ENCODE results near the gene PLEKHM2. TPM values are rescaled to one million over a fixed set of nuclear protein-coding genes. Genes with fewer than 3 reads are reported as not detected.
"Not testable (repeated sequence)": the region's sequence is repeated elsewhere in the genome, so short reads cannot be mapped to it uniquely, and the experiment has no call there.

Gene PLEKHM2
- total RNA-seq, 1 donor from 2014 or later, result 16.7 TPM

GRCh38 chr1:15649937-15650336, 34.2 kb upstream of the PLEKHM2 start:
- no peaks in the 10 kb centered on the region for H3K79me2 ChIP-seq (ENCODE audit: low read depth)
- H2AFZ ChIP-seq (replicated peaks), result no peak overlapping the region
- no peaks in the 10 kb centered on the region for H3K9me3 Mint-ChIP-seq
- DNase-seq (ENCODE audit: low spot score), result no peak
- H3F3A ChIP-seq (ENCODE audit: low read depth), result no peaks in the 10 kb centered on the region
- H3K4me1 Mint-ChIP-seq, result no peaks in the 10 kb centered on the region
- H3K4me1 ChIP-seq, result no peaks in the 10 kb centered on the region
- TF ChIP-seq EZH2phosphoT487 (IDR thresholded peaks at IDR 0.05) (no peak), EZH2 (IDR thresholded peaks at IDR 0.05) (no peak)
- TF ChIP-seq, protein P1, sequence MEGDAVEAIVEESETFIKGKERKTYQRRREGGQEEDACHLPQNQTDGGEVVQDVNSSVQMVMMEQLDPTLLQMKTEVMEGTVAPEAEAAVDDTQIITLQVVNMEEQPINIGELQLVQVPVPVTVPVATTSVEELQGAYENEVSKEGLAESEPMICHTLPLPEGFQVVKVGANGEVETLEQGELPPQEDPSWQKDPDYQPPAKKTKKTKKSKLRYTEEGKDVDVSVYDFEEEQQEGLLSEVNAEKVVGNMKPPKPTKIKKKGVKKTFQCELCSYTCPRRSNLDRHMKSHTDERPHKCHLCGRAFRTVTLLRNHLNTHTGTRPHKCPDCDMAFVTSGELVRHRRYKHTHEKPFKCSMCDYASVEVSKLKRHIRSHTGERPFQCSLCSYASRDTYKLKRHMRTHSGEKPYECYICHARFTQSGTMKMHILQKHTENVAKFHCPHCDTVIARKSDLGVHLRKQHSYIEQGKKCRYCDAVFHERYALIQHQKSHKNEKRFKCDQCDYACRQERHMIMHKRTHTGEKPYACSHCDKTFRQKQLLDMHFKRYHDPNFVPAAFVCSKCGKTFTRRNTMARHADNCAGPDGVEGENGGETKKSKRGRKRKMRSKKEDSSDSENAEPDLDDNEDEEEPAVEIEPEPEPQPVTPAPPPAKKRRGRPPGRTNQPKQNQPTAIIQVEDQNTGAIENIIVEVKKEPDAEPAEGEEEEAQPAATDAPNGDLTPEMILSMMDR (IDR thresholded peaks at IDR 0.05), result no peak
- no peak overlapping the region for H3K4me2 ChIP-seq
- H3K27ac ChIP-seq, result no peak overlapping the region
- H3K36me3 Mint-ChIP-seq, result peaks cover 27% of the 10 kb centered on the region
- H3K27ac Mint-ChIP-seq, result no peak overlapping the region
- H3K36me3 ChIP-seq, result peaks cover 14% of the 10 kb centered on the region
- peaks cover 2% of the 10 kb centered on the region for H4K20me1 ChIP-seq (ENCODE audit: low read depth)
- H3K4me3 ChIP-seq, result no peak overlapping the region
- no peaks in the 10 kb centered on the region for H3K27me3 ChIP-seq
- H3K4me3 Mint-ChIP-seq, result no peak overlapping the region
- H3K27me3 Mint-ChIP-seq (ENCODE audit: insufficient read depth, low read depth), result no peaks in the 10 kb centered on the region
- no peaks in the 10 kb centered on the region for H3K9me3 ChIP-seq (ENCODE audit: low read depth)
- no peak overlapping the region for H3K9ac ChIP-seq

DNA sequence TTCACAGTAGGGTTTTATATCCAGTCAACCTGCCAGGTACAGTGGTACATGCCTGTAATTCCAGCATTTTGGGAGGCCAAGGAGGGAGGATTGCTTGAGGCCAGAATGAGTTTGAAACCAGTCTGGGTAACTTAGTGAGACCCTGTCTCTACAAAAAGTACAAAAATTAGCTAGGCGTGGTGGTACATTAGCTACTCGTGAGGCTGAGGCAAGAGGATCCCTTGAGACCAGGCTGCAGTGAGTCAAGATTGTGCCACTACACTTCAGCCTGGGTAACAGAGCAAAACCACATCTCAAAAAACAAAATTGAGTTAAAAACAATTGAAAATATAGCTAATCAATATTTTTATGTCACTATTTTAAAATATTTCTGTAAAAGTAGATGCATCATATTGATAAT, 33.7 kb upstream of the PLEKHM2 start:
- Histone ChIP-seq H3K36me3 (peaks cover 10% of the 10 kb centered on the region), H3K9ac (no peak overlapping the region), H3F3A (ENCODE audit: low read depth) (no peaks in the 10 kb centered on the region), H3K9me3 (ENCODE audit: low read depth) (no peaks in the 10 kb centered on the region), H3K27me3 (no peaks in the 10 kb centered on the region), H4K20me1 (ENCODE audit: low read depth) (peaks cover 2% of the 10 kb centered on the region), H3K4me2 (no peak overlapping the region), H3K79me2 (ENCODE audit: low read depth) (no peaks in the 10 kb centered on the region), H3K4me1 (no peaks in the 10 kb centered on the region), H3K4me3 (no peak overlapping the region), H3K27ac (no peak overlapping the region), H2AFZ (replicated peaks) (no peak overlapping the region)
- Mint-ChIP-seq H3K4me3 (no peak overlapping the region), H3K27me3 (ENCODE audit: insufficient read depth, low read depth) (no peaks in the 10 kb centered on the region), H3K36me3 (peaks cover 22% of the 10 kb centered on the region), H3K27ac (no peak overlapping the region), H3K4me1 (no peaks in the 10 kb centered on the region), H3K9me3 (no peaks in the 10 kb centered on the region)
- no peak for DNase-seq (ENCODE audit: low spot score)
- TF ChIP-seq, protein P1 (IDR thresholded peaks at IDR 0.05), result no peak
- TF ChIP-seq EZH2phosphoT487 (IDR thresholded peaks at IDR 0.05) (no peak), EZH2 (IDR thresholded peaks at IDR 0.05) (no peak)

DNA sequence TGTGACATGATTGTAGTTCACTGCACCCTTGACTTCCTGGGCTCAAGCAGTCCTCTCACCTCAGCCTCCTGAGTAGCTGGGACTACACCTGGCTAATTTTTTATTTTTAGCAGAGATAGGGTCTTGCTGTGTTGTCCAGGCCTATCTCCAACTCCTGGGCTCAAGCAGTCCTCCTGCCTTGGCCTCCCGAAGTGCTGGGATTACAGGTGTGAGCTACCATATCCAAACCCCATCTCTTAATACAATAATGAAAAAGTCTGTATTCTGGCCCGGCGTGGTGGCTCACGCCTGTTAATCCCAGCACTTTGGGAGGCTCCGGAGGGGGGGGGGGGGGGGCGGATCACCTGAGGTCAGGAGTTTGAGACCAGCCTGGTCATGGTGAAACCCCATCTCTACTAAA, 32.0 kb upstream of the PLEKHM2 start:
- H3K9ac ChIP-seq; H3K79me2 ChIP-seq (ENCODE audit: low read depth); H3K4me3 ChIP-seq; H3K9me3 ChIP-seq (ENCODE audit: low read depth); H3F3A ChIP-seq (ENCODE audit: low read depth); H3K27me3 ChIP-seq; H3K4me2 ChIP-seq; H3K36me3 ChIP-seq; H4K20me1 ChIP-seq (ENCODE audit: low read depth); H3K4me3 Mint-ChIP-seq; H3K9me3 Mint-ChIP-seq; H3K27me3 Mint-ChIP-seq (ENCODE audit: insufficient read depth, low read depth); H3K27ac Mint-ChIP-seq; DNase-seq (ENCODE audit: low spot score); H3K4me1 ChIP-seq; H3K4me1 Mint-ChIP-seq; H3K27ac ChIP-seq; H2AFZ ChIP-seq (replicated peaks): not testable (repeated sequence)
- peaks cover 25% of the 10 kb centered on the region for H3K36me3 Mint-ChIP-seq

DNA sequence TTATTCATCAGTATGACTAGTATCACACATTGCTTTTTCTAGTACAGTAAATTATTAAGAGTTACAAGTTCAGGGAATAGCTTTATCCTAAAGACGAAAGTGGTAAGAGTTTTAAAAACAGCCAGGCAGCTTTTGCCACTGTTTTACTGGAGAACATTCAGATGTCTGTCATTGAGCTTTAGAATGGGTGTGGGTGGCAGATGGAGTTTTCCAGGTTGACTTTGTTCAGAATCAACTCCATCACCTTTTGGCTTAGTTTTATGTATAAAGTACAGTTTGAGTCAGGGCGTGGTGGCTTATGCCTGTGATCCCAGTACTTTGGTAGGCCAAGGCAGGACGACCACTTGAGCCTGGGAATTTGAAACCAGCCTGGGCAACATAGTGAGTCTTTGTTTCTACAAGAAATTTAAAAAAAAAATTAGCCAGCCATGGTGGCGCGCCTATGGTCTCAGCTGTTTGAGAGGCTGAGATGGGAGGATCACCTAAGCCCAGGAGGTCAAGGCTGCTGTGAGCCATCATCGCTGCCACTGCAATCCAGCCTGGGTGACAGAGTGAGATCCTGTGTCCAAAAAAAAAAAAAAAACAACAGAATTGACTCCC, 29.9 kb upstream of the PLEKHM2 start:
- no peak for DNase-seq (ENCODE audit: low spot score)
- Mint-ChIP-seq H3K4me1 (no peaks in the 10 kb centered on the region), H3K27me3 (ENCODE audit: insufficient read depth, low read depth) (no peaks in the 10 kb centered on the region), H3K9me3 (no peaks in the 10 kb centered on the region), H3K27ac (no peak overlapping the region), H3K4me3 (no peak overlapping the region), H3K36me3 (peaks cover 26% of the 10 kb centered on the region)
- H3F3A ChIP-seq (ENCODE audit: low read depth), result no peaks in the 10 kb centered on the region
- H3K9ac ChIP-seq, result no peak overlapping the region
- TF ChIP-seq EZH2phosphoT487 (IDR thresholded peaks at IDR 0.05) (no peak), EZH2 (IDR thresholded peaks at IDR 0.05) (no peak)
- TF ChIP-seq, protein P1 (IDR thresholded peaks at IDR 0.05), result no peak
- no peaks in the 10 kb centered on the region for H4K20me1 ChIP-seq (ENCODE audit: low read depth)
- no peak overlapping the region for H3K4me2 ChIP-seq
- H3K36me3 ChIP-seq, result peaks cover 10% of the 10 kb centered on the region
- no peak overlapping the region for H3K27ac ChIP-seq
- no peak overlapping the region for H2AFZ ChIP-seq (replicated peaks)
- no peaks in the 10 kb centered on the region for H3K79me2 ChIP-seq (ENCODE audit: low read depth)
- H3K4me1 ChIP-seq, result no peaks in the 10 kb centered on the region
- H3K4me3 ChIP-seq, result no peak overlapping the region
- H3K9me3 ChIP-seq (ENCODE audit: low read depth), result no peaks in the 10 kb centered on the region
- H3K27me3 ChIP-seq, result no peaks in the 10 kb centered on the region
